A549 (cell line): ENCODE results near the gene PHF2. TPM values are rescaled to one million over a fixed set of nuclear protein-coding genes. Genes with fewer than 3 reads are reported as not detected.

Experiments used
- ATAC-seq, 2 experiments: fragments of 200-7000 bp in 1 of 2; fragments of >200 bp in 1 of 2; cut with Nextera tagmentation in 1 of 2; cut with Tn5 transposase in 1 of 2; 3 replicates each; pipeline versions ENCODE4 v1.8.0 to v1.9.1; 2018 to 2020; ENCODE audit warnings: mild to moderate bottlenecking in 1 of 2, moderate library complexity in 1 of 2
- CTCF ChIA-PET: fragments of 300-600 bp; sonication (Branson Sonifier 250); formaldehyde crosslinking; extraction: SDS; loops from one replicate; lab custom pipeline; 2021; ENCODE audit warnings: antibody characterized with exemption, inconsistent platforms; lab: Yijun Ruan, JAX
- POLR2A ChIA-PET: fragments of 350-600 bp; formaldehyde crosslinking; extraction: SDS; loops from one replicate; lab custom pipeline; 2021; ENCODE audit warnings: antibody characterized with exemption, inconsistent platforms; lab: Yijun Ruan, JAX
- DNase-seq, 2 experiments: peaks; one replicate each; pipeline versions ENCODE4 v3.0.0 to v3.0.0-alpha.2; 2011 to 2016; ENCODE audit warnings: low read depth in 1 of 2, low spot score in 1 of 2
- FAIRE-seq: peaks from 2 replicates; lab custom pipeline; 2011; peaks lifted over from hg19 to GRCh38; lab: Jason Lieb, UNC
- H3K27ac ChIP-seq, 2 experiments: fragments of >200 bp; sonication (Bioruptor Twin); formaldehyde crosslinking; 3 replicates each; pipeline ENCODE4 v1.5.1; 2016 to 2017
- H3K4me1 ChIP-seq: fragments of >200 bp; sonication (Bioruptor Twin); formaldehyde crosslinking; 3 replicates; pipeline ENCODE4 v1.6.1; 2016
- H3K4me2 ChIP-seq: fragments of >200 bp; sonication (Bioruptor Twin); formaldehyde crosslinking; 3 replicates; pipeline ENCODE4 v1.6.1; 2016
- H3K4me3 ChIP-seq: fragments of >200 bp; sonication (Bioruptor Twin); formaldehyde crosslinking; 3 replicates; pipeline ENCODE4 v1.5.1; 2016
- H3K9me3 ChIP-seq: fragments of >200 bp; sonication (Bioruptor Twin); formaldehyde crosslinking; 3 replicates; pipeline ENCODE4 v1.6.1; 2016
- BCL3 ChIP-seq: fragments of >200 bp; sonication (Bioruptor Twin); formaldehyde crosslinking; IDR thresholded peaks from 3 replicates; pipeline ENCODE4 v1.6.1; 2016
- BHLHE40 ChIP-seq: IDR thresholded peaks from 2 replicates; pipeline ENCODE4 v1.6.1; 2012; ENCODE audit warnings: low read depth, low read length, inconsistent platforms
- CTCF ChIP-seq: fragments of >200 bp; sonication (Bioruptor Twin); formaldehyde crosslinking; IDR thresholded peaks from 3 replicates; pipeline ENCODE4 v1.5.1; 2016
- EHF ChIP-seq: fragments of 250-450 bp; sonication (Bioruptor Pico); IDR thresholded peaks from 2 replicates; pipeline ENCODE4 v1.5.0; 2020; ENCODE audit warnings: mild to moderate bottlenecking
- EHMT2 ChIP-seq: fragments of 200-600 bp; sonication (generic); IDR thresholded peaks from 2 replicates; pipeline ENCODE4 v1.6.1; 2016; ENCODE audit warnings: antibody characterized with exemption, low read depth, mild to moderate bottlenecking, moderate library complexity
- GATA3 ChIP-seq: IDR thresholded peaks from 2 replicates; pipeline ENCODE4 v1.6.1; 2012; ENCODE audit warnings: borderline replicate concordance
- HDAC2 ChIP-seq: fragments of 200-600 bp; sonication (generic); IDR thresholded peaks from 2 replicates; pipeline ENCODE4 v1.6.1; 2016
- HEYL ChIP-seq: fragments of 250-450 bp; sonication (Bioruptor Pico); IDR thresholded peaks from 2 replicates; pipeline ENCODE4 v1.8.0; 2021; ENCODE audit warnings: mild to moderate bottlenecking, moderate library complexity
- HOXA7 ChIP-seq: fragments of 250-450 bp; sonication (Bioruptor Pico); IDR thresholded peaks from 2 replicates; pipeline ENCODE4 v1.5.0; 2020; ENCODE audit warnings: mild to moderate bottlenecking, moderate library complexity
- JUNB ChIP-seq: fragments of >200 bp; sonication (Bioruptor Twin); formaldehyde crosslinking; IDR thresholded peaks from 2 replicates; pipeline ENCODE4 v1.6.1; 2016
- KDM5A ChIP-seq: fragments of 200-600 bp; sonication (generic); IDR thresholded peaks from 2 replicates; pipeline ENCODE4 v1.6.1; 2016; ENCODE audit warnings: antibody characterized with exemption, mild to moderate bottlenecking
- MAFK ChIP-seq: fragments of 450-650 bp; IDR thresholded peaks from 2 replicates; pipeline ENCODE4 v1.6.1; 2014; ENCODE audit not compliant: partially characterized antibody
- NFE2L2 ChIP-seq: fragments of 150-350 bp; conservative IDR thresholded peaks from 2 replicates; pipeline ENCODE4 v1.6.1; 2014; ENCODE audit warnings: low read length
- RAD21 ChIP-seq, 2 experiments: fragments of >200 bp in 1 of 2; sonication (Bioruptor Twin) in 1 of 2; formaldehyde crosslinking in 1 of 2; IDR thresholded peaks in 1 of 2; conservative IDR thresholded peaks in 1 of 2; 2 replicates in 1 of 2; 3 replicates in 1 of 2; pipeline ENCODE4 v1.6.1; 2012 to 2018; ENCODE audit warnings: inconsistent platforms in 1 of 2
- RARB ChIP-seq: fragments of 250-450 bp; sonication (Bioruptor Pico); IDR thresholded peaks from 2 replicates; pipeline ENCODE4 v1.8.0; 2021; ENCODE audit warnings: mild to moderate bottlenecking, moderate library complexity
- RNF2 ChIP-seq: fragments of 200-600 bp; sonication (generic); IDR thresholded peaks from 2 replicates; pipeline ENCODE4 v1.6.1; 2016; ENCODE audit warnings: low read depth, mild to moderate bottlenecking, antibody characterized with exemption, moderate library complexity, borderline replicate concordance
- TFCP2L1 ChIP-seq: fragments of 250-450 bp; sonication (Bioruptor Pico); IDR thresholded peaks from 2 replicates; pipeline ENCODE4 v1.5.0; 2021; ENCODE audit warnings: mild to moderate bottlenecking
- ZFP36 ChIP-seq: fragments of 450-650 bp; IDR thresholded peaks from 2 replicates; pipeline ENCODE4 v1.6.1; 2014; ENCODE audit warnings: borderline replicate concordance; ENCODE audit not compliant: partially characterized antibody
- WGBS: methylation state at CpG from one replicate; pipeline ENCODE4 v1.1.6; 2017; ENCODE audit errors: missing lambda C conversion rate; 5-methylcytosine and 5-hydroxymethylcytosine counted together
- polyA plus RNA-seq, 4 experiments: library from polyadenylated mRNA; depleted of rRNA in 3 of 4; stranded (reverse); fragments of >200 nt; fragmentation: RNase III in 1 of 4; extraction: RNeasy Plus Mini Kit Qiagen cat#74134 plus additional on column Dnase treatment in 1 of 4; gene quantifications; 2 replicates in 3 of 4; 3 replicates in 1 of 4; pipeline ENCODE4 v1.2.3, GENCODE V29; 2011 to 2017
- TF ChIP-seq, protein P1 (sequence below): fragments of 250-450 bp; sonication (Bioruptor Pico); IDR thresholded peaks from 2 replicates; pipeline ENCODE4 v1.5.0; 2021; ENCODE audit warnings: mild to moderate bottlenecking, moderate library complexity, borderline replicate concordance
- TF ChIP-seq, protein P2 (sequence below): IDR thresholded peaks from 2 replicates; pipeline ENCODE4 v1.6.1; 2012
- TF ChIP-seq, protein P3 (sequence below): IDR thresholded peaks from 2 replicates; pipeline ENCODE4 v1.6.1; 2012
- TF ChIP-seq, protein P4 (sequence below): fragments of 450-650 bp; IDR thresholded peaks from 2 replicates; pipeline ENCODE4 v1.6.1; 2014; ENCODE audit warnings: antibody characterized with exemption

The PHF2 gene
- polyA plus RNA-seq, 2 of the 4 experiments (the other 2 are of a cell fraction), result 9.6 to 12.2 TPM

- no peak overlapping the region for H3K27ac ChIP-seq
- FAIRE-seq (no peak), DNase-seq (no peak), ATAC-seq (0 out of 6 replicates have a peak, but pooled peaks of 1 of the 2 experiments have one; percentile 13)
- H3K9me3 ChIP-seq, result peaks cover 6% of the 10 kb centered on the region; the same call in 1 of the 3 replicates
- H3K4me1 ChIP-seq, result no peaks in the 10 kb centered on the region
- ChIA-PET CTCF (interaction anchor here (1.0 to 3.1 kb wide), 3 partner anchors 15 to 264 kb away, joined by 3 to 11 read pairs (median 4); no protein-coding TSS in a partner anchor), POLR2A (no interaction called here)
- H3K4me2 ChIP-seq, result no peak overlapping the region
- no peak for TF ChIP-seq RARB
- TF ChIP-seq EHF (CRISPR knock-in tag), result no peak
- no peak for TF ChIP-seq RNF2
- no peak for TF ChIP-seq KDM5A
- TF ChIP-seq, protein P1, sequence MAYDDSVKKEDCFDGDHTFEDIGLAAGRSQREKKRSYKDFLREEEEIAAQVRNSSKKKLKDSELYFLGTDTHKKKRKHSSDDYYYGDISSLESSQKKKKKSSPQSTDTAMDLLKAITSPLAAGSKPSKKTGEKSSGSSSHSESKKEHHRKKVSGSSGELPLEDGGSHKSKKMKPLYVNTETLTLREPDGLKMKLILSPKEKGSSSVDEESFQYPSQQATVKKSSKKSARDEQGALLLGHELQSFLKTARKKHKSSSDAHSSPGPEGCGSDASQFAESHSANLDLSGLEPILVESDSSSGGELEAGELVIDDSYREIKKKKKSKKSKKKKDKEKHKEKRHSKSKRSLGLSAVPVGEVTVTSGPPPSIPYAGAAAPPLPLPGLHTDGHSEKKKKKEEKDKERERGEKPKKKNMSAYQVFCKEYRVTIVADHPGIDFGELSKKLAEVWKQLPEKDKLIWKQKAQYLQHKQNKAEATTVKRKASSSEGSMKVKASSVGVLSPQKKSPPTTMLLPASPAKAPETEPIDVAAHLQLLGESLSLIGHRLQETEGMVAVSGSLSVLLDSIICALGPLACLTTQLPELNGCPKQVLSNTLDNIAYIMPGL (CRISPR knock-in tag), result no peak
- TF ChIP-seq HOXA7 (CRISPR knock-in tag), result no peak
- TF ChIP-seq RAD21 (conservative IDR thresholded peaks at IDR 0.05 in 1 of 2, IDR thresholded peaks at IDR 0.05 in 1 of 2), result no peak
- TF ChIP-seq, protein P2, sequence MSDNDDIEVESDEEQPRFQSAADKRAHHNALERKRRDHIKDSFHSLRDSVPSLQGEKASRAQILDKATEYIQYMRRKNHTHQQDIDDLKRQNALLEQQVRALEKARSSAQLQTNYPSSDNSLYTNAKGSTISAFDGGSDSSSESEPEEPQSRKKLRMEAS, result no peak
- no peak for TF ChIP-seq ZFP36
- no peak for TF ChIP-seq EHMT2
- TF ChIP-seq JUNB, result no peak
- no peak for TF ChIP-seq CTCF
- TF ChIP-seq BHLHE40, result no peak
- no peak for TF ChIP-seq BCL3
- TF ChIP-seq, protein P3, sequence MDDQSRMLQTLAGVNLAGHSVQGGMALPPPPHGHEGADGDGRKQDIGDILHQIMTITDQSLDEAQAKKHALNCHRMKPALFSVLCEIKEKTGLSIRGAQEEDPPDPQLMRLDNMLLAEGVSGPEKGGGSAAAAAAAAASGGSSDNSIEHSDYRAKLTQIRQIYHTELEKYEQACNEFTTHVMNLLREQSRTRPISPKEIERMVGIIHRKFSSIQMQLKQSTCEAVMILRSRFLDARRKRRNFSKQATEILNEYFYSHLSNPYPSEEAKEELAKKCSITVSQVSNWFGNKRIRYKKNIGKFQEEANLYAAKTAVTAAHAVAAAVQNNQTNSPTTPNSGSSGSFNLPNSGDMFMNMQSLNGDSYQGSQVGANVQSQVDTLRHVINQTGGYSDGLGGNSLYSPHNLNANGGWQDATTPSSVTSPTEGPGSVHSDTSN, result no peak
- WGBS, result 30% methylated on average over 6 of the region's 16 CpGs
- no peak overlapping the region for H3K4me3 ChIP-seq
Observed at GRCh38 chr9:93698140-93698908, 121.9 kb downstream of the PHF2 start.

DNA sequence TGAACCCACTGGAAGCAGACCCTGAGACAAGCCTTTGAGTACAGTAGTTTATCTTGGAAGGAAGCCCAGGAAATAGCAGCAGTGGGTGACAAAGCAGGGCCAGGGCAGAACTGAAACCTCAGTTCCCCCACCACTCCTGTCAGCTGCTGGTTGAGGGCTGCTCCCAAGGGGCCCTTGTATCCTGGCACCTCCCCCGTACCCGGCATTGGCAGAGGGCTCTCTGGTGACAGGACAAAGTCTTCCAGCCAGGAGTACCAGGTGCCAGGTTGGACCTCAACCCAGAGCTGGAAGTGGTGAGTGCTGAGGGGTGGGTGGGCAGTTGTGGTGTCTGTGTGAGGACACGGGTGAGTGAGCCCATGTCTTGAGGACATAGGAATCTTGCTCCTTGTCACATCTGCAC lies 123.3 kb downstream of the PHF2 start:
- FAIRE-seq (no peak), DNase-seq (no peak)
- Histone ChIP-seq H3K9me3 (peaks cover 6% of the 10 kb centered on the region; the same call in 1 of the 3 replicates), H3K4me3 (no peak overlapping the region)
- POLR2A ChIA-PET, result no interaction called here
- no peak for TF ChIP-seq RAD21 (conservative IDR thresholded peaks at IDR 0.05 in 1 of 2, IDR thresholded peaks at IDR 0.05 in 1 of 2)
- TF ChIP-seq TFCP2L1 (CRISPR knock-in tag), result no peak
- no peak for TF ChIP-seq RNF2
- TF ChIP-seq HEYL, result no peak
- TF ChIP-seq NFE2L2, result no peak
- no peak for TF ChIP-seq RARB
- TF ChIP-seq MAFK, result no peak
- TF ChIP-seq GATA3, result no peak
- TF ChIP-seq, protein P4, sequence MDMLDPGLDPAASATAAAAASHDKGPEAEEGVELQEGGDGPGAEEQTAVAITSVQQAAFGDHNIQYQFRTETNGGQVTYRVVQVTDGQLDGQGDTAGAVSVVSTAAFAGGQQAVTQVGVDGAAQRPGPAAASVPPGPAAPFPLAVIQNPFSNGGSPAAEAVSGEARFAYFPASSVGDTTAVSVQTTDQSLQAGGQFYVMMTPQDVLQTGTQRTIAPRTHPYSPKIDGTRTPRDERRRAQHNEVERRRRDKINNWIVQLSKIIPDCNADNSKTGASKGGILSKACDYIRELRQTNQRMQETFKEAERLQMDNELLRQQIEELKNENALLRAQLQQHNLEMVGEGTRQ, result no peak
- no peak for TF ChIP-seq BCL3
- no peak for TF ChIP-seq HDAC2
- TF ChIP-seq, all 56 proteins: peak for 0
- H3K27ac ChIP-seq, result no peak overlapping the region
- WGBS, result 21% methylated on average over 1 of the region's 3 CpGs
- no peak overlapping the region for H3K4me2 ChIP-seq
- no peak for ATAC-seq
- no peaks in the 10 kb centered on the region for H3K4me1 ChIP-seq
- CTCF ChIA-PET, result interaction anchor here (0.7 kb wide), 1 partner anchor 251 kb away, joined by 3 read pairs; no protein-coding TSS in a partner anchor
